ENCODE results near the gene COLEC11. TPM values are rescaled to one million over a fixed set of nuclear protein-coding genes. Genes with fewer than 3 reads are reported as not detected.
A peak's percentile ranks its signal among the peaks of the same experiment; 100 is the strongest.

Gene COLEC11
- total RNA-seq, 1 experiment from 2014 or later, result 0.39 TPM

DNA sequence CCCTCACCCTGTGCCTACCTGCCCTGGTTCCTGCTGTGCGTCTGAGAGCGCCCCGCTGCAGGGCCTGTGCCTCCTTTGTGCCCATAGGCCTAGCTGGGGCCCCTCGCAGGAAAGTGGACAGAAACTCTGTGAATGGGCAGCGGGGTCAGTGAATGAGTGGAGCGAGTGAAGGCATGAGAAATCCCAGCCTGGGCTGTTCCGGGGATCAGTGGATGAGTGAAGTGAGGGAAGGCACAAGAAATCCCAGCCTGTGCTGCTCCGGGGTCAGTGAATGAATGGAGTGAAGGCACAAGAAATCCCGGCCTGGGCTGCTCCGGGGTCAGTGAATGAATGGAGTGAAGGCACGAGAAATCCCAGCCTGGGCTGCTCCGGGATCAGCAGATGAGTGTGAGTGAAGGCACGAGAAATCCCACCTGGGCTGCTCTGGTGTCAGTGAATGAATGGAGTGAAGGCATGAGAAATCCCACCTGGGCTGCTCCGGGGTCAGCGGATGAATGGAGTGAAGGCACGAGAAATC, 2.0 kb downstream of the COLEC11 start:
- Histone ChIP-seq H4K91ac (ENCODE audit: insufficient read length, low read depth, low read length) (no peak overlapping the region), H2AK5ac (ENCODE audit: insufficient read length, low read length) (no peak overlapping the region), H3K56ac (ENCODE audit: insufficient read length, low read depth, low read length) (no peak overlapping the region), H3K9me3 (ENCODE audit: control insufficient read depth, low read depth, low read length) (no peaks in the 10 kb centered on the region), H4K5ac (ENCODE audit: insufficient read length, low read depth, low read length) (no peak overlapping the region), H3K14ac (ENCODE audit: insufficient read depth, low read length) (no peak overlapping the region), H3K79me1 (ENCODE audit: insufficient read depth, low read depth, low read length, poor library complexity, severe bottlenecking) (no peaks in the 10 kb centered on the region), H3T11ph (ENCODE audit: low read length) (no peak overlapping the region), H2BK5ac (ENCODE audit: insufficient read length, low read length) (no peak overlapping the region), H3K4ac (ENCODE audit: low read depth, low read length) (no peak overlapping the region), H2BK15ac (ENCODE audit: low read depth, low read length) (no peak overlapping the region), H3K23me2 (ENCODE audit: insufficient read length, low read depth, low read length, poor library complexity, severe bottlenecking) (no peaks in the 10 kb centered on the region), H3K27ac (ENCODE audit: insufficient read length, low read depth, low read length) (no peak overlapping the region), H2BK120ac (ENCODE audit: low read depth, low read length, poor library complexity, severe bottlenecking) (no peak overlapping the region), H3K23ac (ENCODE audit: insufficient read length, low read depth, low read length) (no peak overlapping the region), H3K4me1 (ENCODE audit: insufficient read depth, low read length) (no peaks in the 10 kb centered on the region), H2BK12ac (ENCODE audit: insufficient read length, low read depth, low read length) (no peak overlapping the region), H4K8ac (replicated peaks; ENCODE audit: insufficient read length, low read depth, low read length) (no peak overlapping the region), H3K27me3 (ENCODE audit: insufficient read depth, low read length) (no peaks in the 10 kb centered on the region), H4K20me1 (ENCODE audit: control insufficient read depth, insufficient read depth, insufficient read length) (no peaks in the 10 kb centered on the region), H3K18ac (ENCODE audit: insufficient read length, low read depth, low read length) (no peak overlapping the region), H2BK20ac (ENCODE audit: low read depth, low read length, poor library complexity, severe bottlenecking) (no peak overlapping the region), H3K9ac (ENCODE audit: extremely low read depth, insufficient read length, low read length) (no peak overlapping the region), H2AFZ (ENCODE audit: low read length) (no peak overlapping the region), H3K4me2 (ENCODE audit: insufficient read depth, insufficient read length, low read length) (no peak overlapping the region), H3K79me2 (ENCODE audit: insufficient read depth, low read length) (no peaks in the 10 kb centered on the region)
- no peak for DNase-seq
- H3K27ac Mint-ChIP-seq, result peak overlapping the region in 1 of 3 experiments; percentile 95; a peak in 2 of 7 replicates
- TF ChIP-seq, protein P1, sequence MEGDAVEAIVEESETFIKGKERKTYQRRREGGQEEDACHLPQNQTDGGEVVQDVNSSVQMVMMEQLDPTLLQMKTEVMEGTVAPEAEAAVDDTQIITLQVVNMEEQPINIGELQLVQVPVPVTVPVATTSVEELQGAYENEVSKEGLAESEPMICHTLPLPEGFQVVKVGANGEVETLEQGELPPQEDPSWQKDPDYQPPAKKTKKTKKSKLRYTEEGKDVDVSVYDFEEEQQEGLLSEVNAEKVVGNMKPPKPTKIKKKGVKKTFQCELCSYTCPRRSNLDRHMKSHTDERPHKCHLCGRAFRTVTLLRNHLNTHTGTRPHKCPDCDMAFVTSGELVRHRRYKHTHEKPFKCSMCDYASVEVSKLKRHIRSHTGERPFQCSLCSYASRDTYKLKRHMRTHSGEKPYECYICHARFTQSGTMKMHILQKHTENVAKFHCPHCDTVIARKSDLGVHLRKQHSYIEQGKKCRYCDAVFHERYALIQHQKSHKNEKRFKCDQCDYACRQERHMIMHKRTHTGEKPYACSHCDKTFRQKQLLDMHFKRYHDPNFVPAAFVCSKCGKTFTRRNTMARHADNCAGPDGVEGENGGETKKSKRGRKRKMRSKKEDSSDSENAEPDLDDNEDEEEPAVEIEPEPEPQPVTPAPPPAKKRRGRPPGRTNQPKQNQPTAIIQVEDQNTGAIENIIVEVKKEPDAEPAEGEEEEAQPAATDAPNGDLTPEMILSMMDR (conservative IDR thresholded peaks at IDR 0.05), result no peak
- peaks cover 4 to 7% of the 10 kb centered on the region in 2 experiments; a peak in 4 of 5 replicates for H3K9me3 Mint-ChIP-seq
- peaks cover 15% of the 10 kb centered on the region for H3K27me3 Mint-ChIP-seq (ENCODE audit: low read depth)
- no peak overlapping the region for H3K4me3 Mint-ChIP-seq
- WGBS (ENCODE audit: extremely low coverage, insufficient read length, low lambda C conversion rate), result no CpG with 5 or more reads among the region's 16 CpGs
- peaks cover 3 to 9% of the 10 kb centered on the region in 2 experiments; a peak in 3 of 4 replicates for H3K4me1 Mint-ChIP-seq
- peaks cover 4 to 6% (median 5%) of the 10 kb centered on the region in 3 experiments; a peak in 5 of 7 replicates for H3K36me3 Mint-ChIP-seq (ENCODE audit: insufficient read depth in 1 of 3, low read depth in 3 of 3)

Data from H9 (cell line).